Measurements from ENCODE around the gene SLC25A13.

Gene SLC25A13

DNA sequence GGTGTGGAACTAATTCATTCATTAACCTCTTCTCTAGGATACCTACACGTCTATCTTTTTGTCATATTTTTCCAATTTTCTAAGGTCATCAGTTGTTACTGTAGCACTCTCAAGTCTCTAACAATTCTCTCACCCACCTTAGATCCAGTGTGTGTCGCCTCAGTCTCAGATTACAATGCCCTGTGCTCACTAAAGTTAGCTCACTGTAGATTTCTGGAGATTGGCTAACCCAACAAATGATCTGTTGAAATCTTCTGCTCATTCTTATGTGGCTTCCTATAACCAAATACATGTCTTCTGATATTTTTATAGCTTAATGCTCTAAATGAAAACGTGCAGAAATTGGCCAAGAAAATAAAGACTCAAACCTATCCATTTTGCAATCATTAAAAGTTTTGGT, 142.6 kb downstream of the SLC25A13 start:
- no peak for DNase-seq (ENCODE audit: low read depth, low spot score)
- in situ Hi-C loops (cut with HindIII; ENCODE audit: low sequenced_read_pairs): no loop called here
- TF ChIP-seq, protein P1, sequence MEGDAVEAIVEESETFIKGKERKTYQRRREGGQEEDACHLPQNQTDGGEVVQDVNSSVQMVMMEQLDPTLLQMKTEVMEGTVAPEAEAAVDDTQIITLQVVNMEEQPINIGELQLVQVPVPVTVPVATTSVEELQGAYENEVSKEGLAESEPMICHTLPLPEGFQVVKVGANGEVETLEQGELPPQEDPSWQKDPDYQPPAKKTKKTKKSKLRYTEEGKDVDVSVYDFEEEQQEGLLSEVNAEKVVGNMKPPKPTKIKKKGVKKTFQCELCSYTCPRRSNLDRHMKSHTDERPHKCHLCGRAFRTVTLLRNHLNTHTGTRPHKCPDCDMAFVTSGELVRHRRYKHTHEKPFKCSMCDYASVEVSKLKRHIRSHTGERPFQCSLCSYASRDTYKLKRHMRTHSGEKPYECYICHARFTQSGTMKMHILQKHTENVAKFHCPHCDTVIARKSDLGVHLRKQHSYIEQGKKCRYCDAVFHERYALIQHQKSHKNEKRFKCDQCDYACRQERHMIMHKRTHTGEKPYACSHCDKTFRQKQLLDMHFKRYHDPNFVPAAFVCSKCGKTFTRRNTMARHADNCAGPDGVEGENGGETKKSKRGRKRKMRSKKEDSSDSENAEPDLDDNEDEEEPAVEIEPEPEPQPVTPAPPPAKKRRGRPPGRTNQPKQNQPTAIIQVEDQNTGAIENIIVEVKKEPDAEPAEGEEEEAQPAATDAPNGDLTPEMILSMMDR (IDR thresholded peaks at IDR 0.05; ENCODE audit: low read depth, low read length): no peak
- H3K4me3 ChIP-seq (ENCODE audit: low read depth, low read length): no peak overlapping the region

DNA sequence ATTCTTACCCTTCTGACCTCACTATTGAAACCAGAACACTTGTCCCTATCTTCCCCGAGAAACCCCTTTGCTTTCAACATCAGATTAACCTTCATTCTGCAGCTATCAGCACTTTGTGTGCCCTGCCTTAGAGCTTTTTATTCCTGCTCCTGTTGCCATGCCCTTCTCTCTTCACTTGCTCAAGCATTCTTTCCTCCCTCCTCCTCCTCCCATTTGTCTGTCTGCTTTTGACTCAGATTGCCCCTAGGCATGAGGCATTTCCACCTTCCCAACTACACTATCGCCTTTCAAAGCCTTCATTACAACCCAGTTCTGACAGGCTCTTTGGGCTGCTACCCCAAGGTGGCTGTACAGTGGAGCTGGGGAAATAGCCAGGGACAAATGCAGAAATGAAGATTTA, 143.3 kb downstream of the SLC25A13 start:
- no peak for DNase-seq (ENCODE audit: low read depth, low spot score)
- in situ Hi-C loops (cut with HindIII; ENCODE audit: low sequenced_read_pairs): no loop called here
- TF ChIP-seq, protein P1 (IDR thresholded peaks at IDR 0.05; ENCODE audit: low read depth, low read length): no peak

DNA sequence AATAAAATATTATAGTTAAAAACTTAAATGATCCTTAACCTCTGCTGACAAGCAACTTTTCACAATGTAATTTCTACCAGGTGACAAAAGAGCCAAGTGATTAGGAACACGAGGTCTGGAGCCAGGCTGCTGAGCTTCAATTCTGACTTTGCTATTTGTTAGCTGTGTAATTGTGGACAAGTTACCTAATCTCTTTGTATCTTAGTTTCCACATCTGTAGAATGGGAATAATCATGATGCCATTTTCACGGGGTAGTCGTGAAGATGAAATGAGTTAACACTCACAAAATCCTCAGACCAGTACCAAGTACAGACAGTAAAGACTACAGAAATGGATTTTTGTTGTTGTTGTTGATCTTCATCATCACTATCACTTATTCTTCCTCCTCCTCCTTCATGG, 144.5 kb downstream of the SLC25A13 start:
- TF ChIP-seq, protein P1 (IDR thresholded peaks at IDR 0.05; ENCODE audit: low read depth, low read length): no peak
- no peak overlapping the region for H3K4me3 ChIP-seq (ENCODE audit: low read depth, low read length)
- in situ Hi-C loops (cut with HindIII; ENCODE audit: low sequenced_read_pairs): no loop called here
- DNase-seq (ENCODE audit: low read depth, low spot score): no peak

More for the DNA sequence above, 143.3 kb downstream of the SLC25A13 start:
- no peak overlapping the region for H3K4me3 ChIP-seq (ENCODE audit: low read depth, low read length)

DNA sequence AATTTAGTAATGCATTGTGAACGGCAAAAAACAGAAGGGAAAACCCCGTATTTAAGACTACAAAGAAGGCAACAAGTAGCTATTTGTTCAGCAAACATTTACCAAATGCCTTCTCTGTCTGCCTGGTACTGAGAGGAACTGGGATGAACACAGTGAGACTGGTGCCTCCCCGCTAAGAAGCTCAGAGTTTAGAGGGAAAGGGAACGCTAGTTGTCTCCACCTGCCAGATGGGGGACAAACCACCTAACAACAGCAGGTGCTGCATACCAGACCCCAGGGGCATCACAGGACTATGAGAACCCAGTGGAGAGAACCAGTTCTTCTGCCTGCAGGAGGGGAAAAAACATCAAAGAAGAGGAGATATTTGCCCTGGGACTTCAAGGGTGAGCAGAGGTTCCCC, 147.1 kb downstream of the SLC25A13 start:
- in situ Hi-C loops (cut with HindIII; ENCODE audit: low sequenced_read_pairs): no loop called here
- no peak for DNase-seq (ENCODE audit: low read depth, low spot score)
- TF ChIP-seq, protein P1 (IDR thresholded peaks at IDR 0.05; ENCODE audit: low read depth, low read length): no peak
- no peak overlapping the region for H3K4me3 ChIP-seq (ENCODE audit: low read depth, low read length)

DNA sequence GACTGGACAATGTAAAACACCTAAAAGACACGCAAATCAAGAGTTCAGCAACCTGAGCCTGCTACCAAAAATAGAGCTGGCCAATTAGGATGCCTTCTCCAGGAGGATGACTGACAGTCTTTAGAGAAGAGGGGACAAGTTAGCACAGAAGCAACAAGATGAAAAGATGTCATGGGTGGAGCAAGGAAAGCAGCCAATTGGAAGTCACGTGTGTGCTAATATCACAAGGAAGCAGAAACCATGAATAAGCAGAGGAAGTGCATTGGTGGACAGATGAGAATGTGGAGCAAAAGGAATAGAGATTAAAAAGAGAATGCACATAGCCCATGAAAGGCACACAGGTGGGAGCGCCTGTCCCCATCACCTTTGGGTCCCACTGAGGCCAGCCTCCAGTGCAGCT, 148.1 kb downstream of the SLC25A13 start:
- TF ChIP-seq, protein P1 (IDR thresholded peaks at IDR 0.05; ENCODE audit: low read depth, low read length): no peak
- no peak overlapping the region for H3K4me3 ChIP-seq (ENCODE audit: low read depth, low read length)
- in situ Hi-C loops (cut with HindIII; ENCODE audit: low sequenced_read_pairs): no loop called here
- no peak for DNase-seq (ENCODE audit: low read depth, low spot score)

DNA sequence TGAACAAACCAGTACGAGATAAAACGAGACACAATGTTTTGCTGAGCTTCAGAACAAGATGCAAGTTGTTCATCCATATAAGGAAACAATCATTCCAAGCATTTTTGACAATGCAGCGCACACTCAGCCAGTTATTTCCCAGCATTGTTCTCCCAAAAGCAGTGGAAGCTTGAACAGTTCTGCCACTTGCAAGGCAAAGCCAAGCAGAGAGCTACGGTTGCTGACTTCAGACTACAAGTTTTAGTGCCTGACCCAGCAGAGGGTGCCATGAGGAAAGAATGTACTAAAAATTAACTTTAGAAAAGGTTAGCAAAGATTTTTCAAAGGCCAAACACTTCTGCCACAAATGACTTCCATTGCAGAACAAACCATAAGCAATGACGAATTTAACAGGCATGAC, 152.5 kb downstream of the SLC25A13 start:
- DNase-seq (ENCODE audit: low read depth, low spot score): no peak
- in situ Hi-C loops (cut with HindIII; ENCODE audit: low sequenced_read_pairs): no loop called here
- H3K4me3 ChIP-seq (ENCODE audit: low read depth, low read length): no peak overlapping the region
- TF ChIP-seq, protein P1 (IDR thresholded peaks at IDR 0.05; ENCODE audit: low read depth, low read length): no peak

DNA sequence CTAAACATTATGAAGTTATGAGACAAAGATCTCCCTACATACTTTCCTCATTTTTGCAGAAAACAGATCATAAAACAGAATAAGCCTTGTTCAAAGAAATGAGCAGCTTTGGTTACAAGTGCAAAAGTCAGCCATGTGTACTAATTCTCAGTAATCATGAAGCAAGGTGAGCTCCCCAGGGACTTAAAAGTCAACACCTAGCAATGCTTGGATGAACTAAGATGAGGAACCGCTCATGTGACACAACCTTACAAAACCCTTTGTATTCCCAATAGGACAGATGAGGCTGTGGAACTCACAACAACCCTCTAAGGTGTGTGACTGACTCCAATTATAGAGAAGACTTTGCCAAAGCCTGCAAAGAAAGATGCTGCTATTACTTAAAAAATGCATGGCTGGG, 154.5 kb downstream of the SLC25A13 start:
- TF ChIP-seq, protein P1 (IDR thresholded peaks at IDR 0.05; ENCODE audit: low read depth, low read length): no peak
- in situ Hi-C loops (cut with HindIII; ENCODE audit: low sequenced_read_pairs): no loop called here
- DNase-seq (ENCODE audit: low read depth, low spot score): no peak
- no peak overlapping the region for H3K4me3 ChIP-seq (ENCODE audit: low read depth, low read length)
